DLD1 (cell line): Measurements from ENCODE around the gene IFT74.
"Not testable (repeated sequence)": the region's sequence is repeated elsewhere in the genome, so short reads cannot be mapped to it uniquely, and the experiment has no call there.

Experiments
- in situ Hi-C: cut with HindIII; loops from 2 replicates; pipeline ENCODE4 v1.10.0; 2017; ENCODE audit warnings: low sequenced_read_pairs

The IFT74 gene

DNA sequence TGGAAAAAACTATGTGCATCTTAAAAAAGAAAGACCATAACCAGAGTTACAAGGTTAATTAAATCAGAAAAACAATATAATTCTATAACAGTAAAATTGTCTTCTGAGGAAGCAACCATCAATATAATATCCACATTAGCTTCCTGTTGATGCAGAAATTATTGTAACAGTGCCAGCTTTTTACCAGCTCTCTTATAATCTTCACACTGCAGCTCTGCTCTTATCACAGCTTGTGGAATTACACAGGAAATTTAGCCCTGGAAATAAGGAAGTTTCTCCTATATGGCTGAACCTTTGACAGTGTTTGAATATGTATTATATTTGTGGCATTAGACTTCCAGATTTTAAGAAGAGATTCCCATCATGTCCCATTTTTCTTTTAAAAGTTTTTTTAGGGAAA is 103.7 kb downstream of the IFT74 start:
- in situ Hi-C loops = no loop called here

DNA sequence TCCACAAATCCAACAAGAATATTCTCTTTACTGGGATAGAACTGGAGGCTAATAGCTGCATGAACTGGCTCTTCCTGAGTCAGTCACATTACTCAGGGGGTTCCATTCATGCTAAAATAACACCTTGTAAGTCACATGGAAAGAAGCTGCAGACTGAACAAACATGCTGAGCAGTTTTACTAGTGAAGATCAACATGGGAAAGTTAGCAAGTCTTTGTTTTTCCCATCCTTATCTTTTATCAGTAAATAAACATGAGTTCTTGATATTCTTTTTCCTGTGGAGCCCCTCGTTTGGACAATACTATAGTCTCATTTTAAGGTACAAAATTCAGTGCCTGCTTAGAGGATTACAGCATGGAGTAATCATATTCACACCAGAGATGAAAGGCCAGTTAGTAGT is 109.1 kb downstream of the IFT74 start:
- in situ Hi-C loops = no loop called here

DNA sequence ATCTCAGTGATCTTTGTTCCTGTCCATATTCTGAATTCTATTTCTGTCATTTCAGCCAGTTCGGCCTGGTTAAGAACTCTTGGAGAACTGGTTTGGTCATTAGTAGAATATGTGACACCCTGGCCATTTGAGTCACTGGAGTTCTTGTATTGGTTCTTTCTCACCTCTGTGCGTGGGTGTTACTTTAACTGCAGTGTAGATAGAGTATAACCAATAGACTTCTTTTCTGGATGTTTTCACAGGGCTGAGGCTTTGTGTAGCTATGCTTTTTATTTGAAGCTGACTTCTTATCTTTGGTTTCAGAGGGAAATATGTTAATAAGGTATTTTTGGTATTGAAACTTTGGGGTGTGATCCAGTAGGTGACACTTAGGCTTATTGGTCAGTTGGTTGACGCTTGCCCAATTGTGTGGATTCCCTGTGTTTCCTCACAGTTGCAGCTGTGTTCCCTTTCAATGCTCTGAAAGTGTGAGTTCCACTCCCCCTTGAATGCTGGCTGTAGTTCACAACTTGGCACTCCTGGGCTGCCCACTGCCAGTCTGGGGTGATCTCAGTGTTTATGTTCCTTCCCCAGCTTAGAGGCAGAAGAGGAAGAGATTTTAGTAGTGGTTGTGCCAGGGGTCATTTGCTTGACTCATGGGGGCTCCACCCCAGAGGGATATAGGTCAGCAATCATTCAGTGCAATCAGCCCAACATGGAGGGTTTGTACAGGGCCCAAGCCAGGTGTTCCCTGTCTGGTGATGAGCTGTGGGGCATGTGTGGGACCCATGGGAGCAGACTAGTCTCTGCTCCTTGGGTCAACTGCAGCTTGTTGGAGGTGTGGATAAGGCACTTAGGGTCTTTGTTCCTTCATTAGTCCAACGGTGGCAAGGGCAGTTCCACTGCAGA is 117.9 kb downstream of the IFT74 start:
- in situ Hi-C loops = no loop called here

- in situ Hi-C loops = no loop called here
Observed at GRCh38 chr9:27078685-27079084, 122.5 kb downstream of the IFT74 start.

DNA sequence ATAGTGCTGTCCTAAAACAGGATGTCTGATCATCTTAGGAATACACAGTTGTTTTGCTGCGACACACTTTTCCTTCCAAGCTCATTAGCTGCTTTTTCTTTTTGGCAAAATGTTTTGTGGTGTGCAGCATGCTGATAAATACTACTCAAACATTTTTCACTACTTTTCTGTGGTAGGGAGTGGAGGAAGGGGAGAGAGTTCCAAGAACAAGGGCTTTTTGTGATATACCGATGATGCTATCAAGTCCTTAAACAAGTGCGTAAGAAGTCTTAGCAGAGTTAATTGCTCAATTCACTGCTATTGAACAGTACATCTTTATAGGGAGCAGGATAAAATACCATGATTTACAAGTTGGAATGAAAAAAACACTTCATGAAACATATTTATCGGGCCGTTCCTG is 129.2 kb downstream of the IFT74 start:
- in situ Hi-C loops = no loop called here

- in situ Hi-C loops = no loop called here
Observed at GRCh38 chr9:27086818-27087680, 130.8 kb downstream of the IFT74 start.

- in situ Hi-C loops = no loop called here
Observed at GRCh38 chr9:27088981-27089380, 132.8 kb downstream of the IFT74 start.

- in situ Hi-C loops = no loop called here
Observed at GRCh38 chr9:27089706-27090105, 133.5 kb downstream of the IFT74 start.

GRCh38 chr9:27090231-27090630 is 134.0 kb downstream of the IFT74 start:
- in situ Hi-C loops = no loop called here

DNA sequence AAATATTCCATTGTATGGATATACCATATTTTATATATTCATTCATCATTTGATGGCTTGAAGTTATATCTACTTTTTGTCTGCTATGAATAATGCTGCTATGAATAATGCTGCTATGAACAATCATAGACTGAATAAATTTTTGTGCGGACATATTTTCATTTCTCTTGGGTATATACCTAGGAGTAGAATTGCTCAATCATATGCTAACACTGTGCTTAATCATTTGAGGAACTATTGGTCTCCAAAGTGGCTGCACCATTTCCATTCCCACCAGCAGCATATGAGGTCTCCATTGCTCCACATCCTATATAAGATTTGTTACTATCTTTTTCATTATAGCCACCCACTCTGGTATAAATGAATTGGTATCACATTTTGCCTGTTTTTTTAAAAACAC is 134.5 kb downstream of the IFT74 start:
- in situ Hi-C loops = no loop called here

DNA sequence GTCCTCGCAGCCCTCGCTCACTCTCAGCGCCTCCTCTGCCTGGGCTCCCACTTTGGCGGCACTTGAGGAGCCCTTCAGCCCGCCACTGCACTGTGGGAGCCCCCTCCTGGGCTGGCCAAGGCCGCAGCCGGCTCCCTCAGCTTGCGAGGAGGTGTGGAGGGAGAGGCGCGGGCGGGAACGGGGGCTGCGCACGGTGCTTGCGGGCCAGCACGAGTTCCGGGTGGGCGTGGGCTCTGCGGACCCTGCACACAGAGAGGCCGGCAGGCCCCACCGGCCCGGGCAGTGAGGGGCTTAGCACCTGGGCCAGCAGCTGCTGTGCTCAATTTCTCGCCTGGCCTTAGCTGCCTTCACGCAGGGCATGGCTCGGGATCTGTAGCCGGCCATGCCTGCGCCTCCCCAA is 136.3 kb downstream of the IFT74 start:
- in situ Hi-C loops = not testable (repeated sequence)

GRCh38 chr9:27093384-27094067 is 137.3 kb downstream of the IFT74 start:
- in situ Hi-C loops = not testable (repeated sequence)

GRCh38 chr9:27094640-27095298 is 138.6 kb downstream of the IFT74 start:
- in situ Hi-C loops = no loop called here

- in situ Hi-C loops = no loop called here
Observed at GRCh38 chr9:27107241-27107640, 151.0 kb downstream of the IFT74 start.

DNA sequence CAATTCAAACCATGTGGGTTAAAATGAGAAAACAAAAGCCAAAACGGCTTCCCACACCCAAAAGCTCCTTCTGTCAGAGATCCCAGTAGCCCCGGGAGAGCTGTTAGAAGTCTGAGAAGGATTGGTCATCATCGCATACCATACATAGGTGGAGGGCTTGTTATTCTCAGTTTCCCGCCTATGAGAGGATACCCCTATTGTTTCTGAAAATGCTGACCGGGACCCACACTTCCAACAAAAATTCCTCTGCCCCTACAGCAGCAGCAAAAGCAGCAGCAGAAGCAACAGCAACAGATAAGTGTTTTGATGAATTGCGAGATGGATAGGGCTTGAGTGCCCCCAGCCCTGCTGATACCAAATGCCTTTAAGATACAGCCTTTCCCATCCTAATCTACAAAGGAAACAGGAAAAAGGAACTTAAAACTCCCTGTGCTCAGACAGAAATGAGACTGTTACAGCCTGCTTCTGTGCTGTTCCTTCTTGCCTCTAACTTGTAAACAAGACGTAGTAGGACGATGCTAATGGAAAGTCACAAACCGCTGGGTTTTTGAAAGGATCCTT is 152.8 kb downstream of the IFT74 start, which contains the start of gene TEK:
Gene TEK (plus strand): TSS at position 245 of the 561 bp plus-strand sequence. CDS start 366 bp downstream, outside the sequence.
- in situ Hi-C loops = no loop called here

GRCh38 chr9:27109621-27110020 is 153.4 kb downstream of the IFT74 start:
- in situ Hi-C loops = no loop called here

- in situ Hi-C loops = no loop called here
Observed at GRCh38 chr9:27110181-27110580, 154.0 kb downstream of the IFT74 start.

DNA sequence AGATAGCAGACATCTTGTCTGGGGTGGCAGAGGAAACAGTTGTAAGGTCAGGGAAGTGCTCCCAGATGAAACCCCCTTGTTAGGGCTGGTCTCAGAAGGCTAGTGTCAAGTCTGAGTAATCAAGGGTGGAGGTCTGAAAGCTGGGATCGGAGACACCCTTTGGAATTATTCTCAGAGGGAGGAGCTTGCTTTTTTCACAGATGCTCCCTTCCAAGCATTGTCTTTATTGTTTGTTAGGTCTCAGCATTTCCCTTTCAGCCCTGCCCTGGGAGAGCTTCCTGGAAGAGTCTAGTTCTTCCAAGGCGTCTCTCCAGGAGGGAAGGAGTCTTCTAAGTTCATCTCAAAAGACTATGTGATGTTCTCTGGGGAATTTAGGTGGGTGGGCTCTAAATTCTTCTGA is 156.0 kb downstream of the IFT74 start:
- in situ Hi-C loops = no loop called here
